DND-41 (cell line): ENCODE measurements around the gene MYCBPAP.

ENCODE experiments used
- CTCF ChIP-seq: IDR thresholded peaks from 2 replicates; pipeline ENCODE4 v1.5.1; 2012; ENCODE audit warnings: borderline replicate concordance, low read length, moderate library complexity, mild to moderate bottlenecking; ENCODE audit not compliant: poor library complexity, severe bottlenecking; ENCODE audit errors: extremely low read depth
- EZH2 ChIP-seq: IDR thresholded peaks from 3 replicates; pipeline ENCODE4 v1.6.1; 2012; ENCODE audit warnings: borderline replicate concordance, low read depth, mild to moderate bottlenecking, moderate library complexity, low read length, inconsistent platforms; ENCODE audit not compliant: severe bottlenecking

- no peak for TF ChIP-seq CTCF
- no peak for TF ChIP-seq EZH2
Measured at GRCh38 chr17:50517504-50518383, 9.5 kb downstream of the MYCBPAP start.
